Measurements from ENCODE around the gene EIF5A. TPM values are rescaled to one million over a fixed set of nuclear protein-coding genes. Genes with fewer than 3 reads are reported as not detected.

EIF5A gene
- total RNA-seq, 3 donors from 2014 or later (not counting 1 experiment from before 2014, with no cell fraction given) = 483 to 608 (median 492) TPM

DNA sequence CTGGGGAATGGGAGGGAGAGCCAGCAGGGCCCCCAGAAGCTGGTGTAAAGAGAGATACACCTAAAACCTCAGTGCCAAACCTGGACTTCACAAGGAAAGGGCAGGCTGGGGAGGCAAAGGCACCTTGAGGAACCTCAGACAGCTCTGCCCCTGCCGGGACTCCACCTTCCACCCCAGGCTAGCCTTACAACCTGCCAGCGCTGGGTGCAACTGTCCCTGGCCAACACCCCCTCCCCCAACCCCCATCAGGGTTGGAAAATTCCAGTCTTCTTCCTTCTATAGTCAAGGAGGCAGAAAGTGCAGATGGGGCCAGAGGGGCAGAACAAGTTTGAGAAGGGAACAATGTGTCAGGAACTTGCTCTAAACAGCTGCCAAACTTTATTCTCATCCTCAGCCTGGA lies 15.2 kb upstream of the EIF5A start:
- no peaks in the 10 kb centered on the region for H3K9me3 Mint-ChIP-seq
- ATAC-seq = no peak
- no peak overlapping the region for H3K27ac Mint-ChIP-seq
- H3K4me1 Mint-ChIP-seq = peaks cover 19 to 24% of the 10 kb centered on the region in 2 donors
- intact Hi-C loops (cut with micrococcal nuclease) = loop anchor here (5.0 kb wide), 1 partner anchor 245 kb away; no protein-coding TSS in a partner anchor
- no peaks in the 10 kb centered on the region for H3K36me3 Mint-ChIP-seq
- WGBS (ENCODE audit: insufficient coverage) = 95% methylated on average over 2 of the region's 2 CpGs
- Histone ChIP-seq H3K27me3 (ENCODE audit: control insufficient read depth, insufficient read depth, low read length) (peaks cover 18% of the 10 kb centered on the region), H3K27ac (ENCODE audit: low read length) (no peak overlapping the region), H3K9me3 (ENCODE audit: control insufficient read depth, insufficient read depth, low read length) (no peaks in the 10 kb centered on the region), H3K4me3 (ENCODE audit: low read length) (no peak overlapping the region), H3K4me1 (ENCODE audit: control insufficient read depth, insufficient read depth, low read length) (peaks cover 28% of the 10 kb centered on the region), H3K36me3 (ENCODE audit: control insufficient read depth, insufficient read depth, low read length) (no peaks in the 10 kb centered on the region)
- peaks cover 23 to 29% of the 10 kb centered on the region in 2 donors for H3K27me3 Mint-ChIP-seq (ENCODE audit: low read depth in 2 of 2)
- H3K4me3 Mint-ChIP-seq = no peak overlapping the region
- no peak for DNase-seq
- TF ChIP-seq, protein P1, sequence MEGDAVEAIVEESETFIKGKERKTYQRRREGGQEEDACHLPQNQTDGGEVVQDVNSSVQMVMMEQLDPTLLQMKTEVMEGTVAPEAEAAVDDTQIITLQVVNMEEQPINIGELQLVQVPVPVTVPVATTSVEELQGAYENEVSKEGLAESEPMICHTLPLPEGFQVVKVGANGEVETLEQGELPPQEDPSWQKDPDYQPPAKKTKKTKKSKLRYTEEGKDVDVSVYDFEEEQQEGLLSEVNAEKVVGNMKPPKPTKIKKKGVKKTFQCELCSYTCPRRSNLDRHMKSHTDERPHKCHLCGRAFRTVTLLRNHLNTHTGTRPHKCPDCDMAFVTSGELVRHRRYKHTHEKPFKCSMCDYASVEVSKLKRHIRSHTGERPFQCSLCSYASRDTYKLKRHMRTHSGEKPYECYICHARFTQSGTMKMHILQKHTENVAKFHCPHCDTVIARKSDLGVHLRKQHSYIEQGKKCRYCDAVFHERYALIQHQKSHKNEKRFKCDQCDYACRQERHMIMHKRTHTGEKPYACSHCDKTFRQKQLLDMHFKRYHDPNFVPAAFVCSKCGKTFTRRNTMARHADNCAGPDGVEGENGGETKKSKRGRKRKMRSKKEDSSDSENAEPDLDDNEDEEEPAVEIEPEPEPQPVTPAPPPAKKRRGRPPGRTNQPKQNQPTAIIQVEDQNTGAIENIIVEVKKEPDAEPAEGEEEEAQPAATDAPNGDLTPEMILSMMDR (IDR thresholded peaks at IDR 0.05) = no peak

- H3K9me3 ChIP-seq (ENCODE audit: control insufficient read depth, insufficient read depth, low read length) = no peaks in the 10 kb centered on the region
- no peak overlapping the region for H3K4me3 ChIP-seq (ENCODE audit: low read length)
- 49% methylated on average over 6 of the region's 6 CpGs for WGBS (ENCODE audit: insufficient coverage)
- Mint-ChIP-seq H3K4me3 (no peak overlapping the region), H3K27me3 (ENCODE audit: low read depth in 2 of 2) (peaks cover 17 to 25% of the 10 kb centered on the region in 2 donors), H3K36me3 (no peaks in the 10 kb centered on the region), H3K9me3 (no peaks in the 10 kb centered on the region), H3K27ac (no peak overlapping the region), H3K4me1 (peaks cover 19 to 24% of the 10 kb centered on the region in 2 donors)
- H3K4me1 ChIP-seq (ENCODE audit: control insufficient read depth, insufficient read depth, low read length) = peaks cover 28% of the 10 kb centered on the region
- no peak overlapping the region for H3K27ac ChIP-seq (ENCODE audit: low read length)
- H3K27me3 ChIP-seq (ENCODE audit: control insufficient read depth, insufficient read depth, low read length) = peaks cover 18% of the 10 kb centered on the region
- TF ChIP-seq, protein P1 (IDR thresholded peaks at IDR 0.05) = no peak
- DNase-seq (no peak), ATAC-seq (no peak)
- intact Hi-C loops (cut with micrococcal nuclease) = loop anchor here (5.0 kb wide), 1 partner anchor 245 kb away; no protein-coding TSS in a partner anchor
- no peaks in the 10 kb centered on the region for H3K36me3 ChIP-seq (ENCODE audit: control insufficient read depth, insufficient read depth, low read length)
These were observed 14.7 kb upstream of the EIF5A start for GRCh38 chr17:7292729-7293128.

DNA sequence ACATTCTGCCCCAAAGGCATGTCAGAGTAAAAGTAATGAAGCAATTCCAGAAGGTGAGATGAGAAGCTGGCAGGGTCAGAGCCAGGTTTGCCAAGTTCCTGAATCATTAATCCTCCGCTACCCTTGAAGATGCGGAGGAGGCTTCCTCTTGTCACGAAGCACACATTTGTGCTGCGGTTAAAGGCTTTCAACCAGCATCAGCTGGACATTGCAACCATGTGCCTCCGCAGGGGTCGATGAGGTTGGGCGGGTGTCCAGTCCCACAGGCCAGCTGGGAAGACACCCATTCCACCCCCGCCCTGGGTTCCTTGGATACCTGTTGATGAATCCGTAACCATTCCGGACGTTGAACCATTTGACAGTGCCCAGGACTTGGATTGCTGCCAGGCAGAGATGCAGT lies 14.3 kb upstream of the EIF5A start:
- no peaks in the 10 kb centered on the region for H3K9me3 Mint-ChIP-seq
- ATAC-seq (no peak), DNase-seq (no peak)
- peaks cover 19 to 24% of the 10 kb centered on the region in 2 donors for H3K4me1 Mint-ChIP-seq
- intact Hi-C loops (cut with micrococcal nuclease) = loop anchor here (5.0 kb wide), 1 partner anchor 246 kb away; no protein-coding TSS in a partner anchor
- H3K36me3 ChIP-seq (ENCODE audit: control insufficient read depth, insufficient read depth, low read length) = no peaks in the 10 kb centered on the region
- TF ChIP-seq, protein P1 (IDR thresholded peaks at IDR 0.05) = no peak
- peak overlapping the region; percentile 66 for H3K4me3 Mint-ChIP-seq
- no peak overlapping the region for H3K27ac ChIP-seq (ENCODE audit: low read length)
- H3K27ac Mint-ChIP-seq = no peak overlapping the region
- H3K9me3 ChIP-seq (ENCODE audit: control insufficient read depth, insufficient read depth, low read length) = no peaks in the 10 kb centered on the region
- WGBS (ENCODE audit: insufficient coverage) = 94% methylated on average over 11 of the region's 11 CpGs
- H3K27me3 Mint-ChIP-seq (ENCODE audit: low read depth in 2 of 2) = peaks cover 13 to 21% of the 10 kb centered on the region in 2 donors
- peaks cover 28% of the 10 kb centered on the region for H3K4me1 ChIP-seq (ENCODE audit: control insufficient read depth, insufficient read depth, low read length)
- peaks cover 18% of the 10 kb centered on the region for H3K27me3 ChIP-seq (ENCODE audit: control insufficient read depth, insufficient read depth, low read length)
- H3K36me3 Mint-ChIP-seq = no peaks in the 10 kb centered on the region
- no peak overlapping the region for H3K4me3 ChIP-seq (ENCODE audit: low read length)
